ENCODE data around the gene FAIM2.

GRCh38 chr12:49892084-49892731, 11.5 kb downstream of the FAIM2 start:
- TF ChIP-seq POLR2A (IDR thresholded peaks at IDR 0.05) (no peak), CTCF (IDR thresholded peaks at IDR 0.05) (no peak)

All from heart left ventricle (tissue), 13 donors.